GM21526 (cell line): ENCODE measurements around the gene MDH1.
"Not testable (repeated sequence)": the region's sequence is repeated elsewhere in the genome, so short reads cannot be mapped to it uniquely, and the experiment has no call there.

Experiments
- ATAC-seq: cut with Tn5 transposase; IDR thresholded peaks from one replicate; pipeline ENCODE4 v1.9.1; 2021; ENCODE audit warnings: moderate library complexity; ENCODE audit not compliant: unreplicated experiment, low FRiP score

Gene MDH1

DNA sequence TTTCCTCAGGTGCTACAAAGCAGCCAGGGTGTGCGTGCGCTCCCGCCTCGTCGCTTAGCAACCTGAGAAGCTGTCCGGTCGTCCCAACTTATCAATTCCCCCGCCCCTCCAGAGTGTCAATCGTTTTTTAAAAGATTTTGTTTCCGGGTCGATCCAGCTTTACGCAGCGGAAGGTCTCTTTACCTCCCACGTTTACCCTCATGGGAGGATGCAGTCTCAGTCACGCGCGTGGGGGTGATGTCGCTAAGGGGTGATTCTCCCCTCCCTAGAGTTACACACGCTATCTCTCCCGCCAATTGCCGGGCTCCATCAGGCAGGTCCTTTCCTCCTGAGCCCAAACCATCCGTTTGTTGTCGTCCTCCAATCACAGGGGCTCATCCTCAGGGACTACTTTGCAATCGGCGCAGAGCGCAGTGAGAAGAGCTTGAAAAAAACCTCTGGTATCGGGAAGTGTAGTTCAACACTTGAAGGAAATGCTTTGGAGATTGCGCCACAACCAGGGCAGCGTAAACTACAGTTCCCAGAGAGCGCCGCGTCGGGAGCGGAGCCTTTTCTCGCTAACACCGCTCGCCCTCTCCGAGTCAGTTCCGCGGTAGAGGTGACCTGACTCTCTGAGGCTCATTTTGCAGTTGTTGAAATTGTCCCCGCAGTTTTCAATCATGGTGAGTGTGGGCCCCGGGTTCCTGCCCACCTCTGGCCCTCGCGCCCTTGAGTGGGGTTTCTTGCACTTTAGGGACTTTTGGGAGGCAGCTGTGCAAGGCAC, at the start of gene MDH1, which contains the start of gene WDPCP:
Gene MDH1, plus strand, starts transcription at position 579 of the 763 bp plus-strand sequence. Its CDS starts 81 bp downstream, at position 660.
Gene WDPCP, minus strand, starts transcription at position 93 of the 763 bp plus-strand sequence. CDS start 206 bp downstream, outside the sequence.
- peak; percentile 81 for ATAC-seq

DNA sequence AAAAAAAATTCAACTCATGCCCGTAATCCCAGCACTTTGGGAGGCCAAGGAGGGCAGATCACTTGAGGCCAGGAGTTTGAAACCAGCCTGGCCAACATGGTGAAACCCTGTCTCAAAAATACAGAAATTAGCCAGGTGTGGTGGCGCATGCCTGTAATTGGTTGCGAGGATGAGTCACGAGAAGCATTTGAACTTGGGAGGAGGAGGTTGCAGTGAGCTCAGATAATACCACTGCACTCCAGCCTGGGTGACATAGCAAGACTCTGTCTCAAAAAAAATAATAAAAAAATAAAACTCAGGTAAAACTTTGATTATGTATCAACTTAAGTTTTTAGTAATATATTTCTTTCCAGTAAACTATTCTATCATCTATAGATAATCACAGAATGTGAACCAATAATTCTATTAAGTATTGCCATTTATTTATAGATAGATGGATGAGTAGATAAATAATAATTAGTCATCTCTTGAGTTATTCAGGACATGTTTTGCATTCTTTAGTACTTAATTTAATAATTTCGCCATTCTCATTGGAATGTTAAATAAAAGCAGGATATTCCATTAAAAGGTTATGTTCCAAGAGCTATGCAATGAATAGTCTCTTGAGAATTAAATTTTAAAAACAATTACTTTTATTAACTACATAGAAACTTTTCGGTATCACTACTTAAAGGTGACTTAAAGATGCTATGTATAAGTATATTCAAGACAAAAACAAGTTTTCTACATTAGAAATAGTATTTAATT, 49.2 kb upstream of the MDH1 start:
- no peak for ATAC-seq

DNA sequence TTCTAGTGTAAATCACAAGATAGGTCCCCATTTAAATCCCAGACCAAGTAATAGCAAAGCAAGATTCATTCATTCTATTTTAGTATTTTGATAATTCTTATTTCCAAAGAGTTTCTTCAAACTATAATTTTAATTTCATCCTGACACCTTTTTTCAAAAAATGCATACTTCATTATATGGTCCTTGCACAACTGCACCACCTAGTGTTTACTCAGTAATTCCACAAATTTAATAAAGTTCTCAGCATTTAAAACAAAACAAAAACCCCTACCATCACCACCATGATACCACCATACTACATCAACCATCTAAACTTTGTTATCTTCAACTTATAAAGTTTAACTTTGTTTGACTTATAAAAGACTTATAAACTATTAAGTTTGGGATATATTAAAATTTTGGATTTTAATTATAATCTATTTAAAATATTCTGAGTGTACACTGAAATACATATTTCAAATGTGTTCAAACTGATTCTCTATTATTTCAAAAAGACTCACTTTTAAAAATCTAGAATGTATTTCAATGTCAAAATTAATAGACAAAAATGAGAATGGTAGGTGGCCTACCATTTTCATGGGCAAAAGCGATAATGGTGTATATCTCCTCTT, 44.6 kb upstream of the MDH1 start:
- ATAC-seq: no peak

DNA sequence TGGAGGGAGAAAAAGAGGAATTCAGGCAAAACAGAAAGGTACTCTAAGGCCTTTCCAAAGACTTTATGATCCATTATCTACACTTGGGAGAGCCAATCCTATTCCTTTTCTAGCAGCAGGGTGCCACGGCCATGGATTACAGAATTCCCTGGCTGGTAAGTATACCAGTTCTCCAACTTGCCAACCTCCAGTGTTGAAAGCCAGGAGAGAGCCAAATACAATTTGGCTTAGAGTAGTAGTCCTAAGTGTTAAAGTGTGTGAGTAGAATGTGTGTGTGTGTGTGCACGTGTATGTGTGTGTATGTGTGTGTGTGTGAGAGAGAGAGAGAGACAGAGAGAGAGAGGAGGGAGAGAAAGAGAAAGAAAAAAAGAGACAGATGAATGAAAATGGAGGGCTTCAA, 43.7 kb upstream of the MDH1 start:
- ATAC-seq: no peak

DNA sequence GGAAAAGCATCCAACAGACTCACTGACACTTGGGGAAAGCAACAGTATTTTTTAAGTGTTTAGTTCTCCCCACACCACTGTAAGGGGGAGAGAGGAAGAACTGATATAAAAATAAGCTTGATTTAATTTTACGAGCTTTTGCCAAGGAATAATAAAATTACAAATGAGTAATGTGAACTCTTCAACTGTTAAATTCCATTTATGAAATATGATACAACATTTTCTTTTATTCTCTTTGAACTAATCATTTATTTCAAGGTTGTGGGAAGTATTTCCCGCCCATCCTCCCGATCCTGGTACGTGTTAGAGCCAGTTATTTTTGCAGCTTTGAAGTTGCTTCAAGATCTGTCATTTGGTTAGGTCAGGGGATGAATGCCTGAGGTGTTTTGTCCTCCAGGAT, 35.7 kb upstream of the MDH1 start:
- no peak for ATAC-seq

DNA sequence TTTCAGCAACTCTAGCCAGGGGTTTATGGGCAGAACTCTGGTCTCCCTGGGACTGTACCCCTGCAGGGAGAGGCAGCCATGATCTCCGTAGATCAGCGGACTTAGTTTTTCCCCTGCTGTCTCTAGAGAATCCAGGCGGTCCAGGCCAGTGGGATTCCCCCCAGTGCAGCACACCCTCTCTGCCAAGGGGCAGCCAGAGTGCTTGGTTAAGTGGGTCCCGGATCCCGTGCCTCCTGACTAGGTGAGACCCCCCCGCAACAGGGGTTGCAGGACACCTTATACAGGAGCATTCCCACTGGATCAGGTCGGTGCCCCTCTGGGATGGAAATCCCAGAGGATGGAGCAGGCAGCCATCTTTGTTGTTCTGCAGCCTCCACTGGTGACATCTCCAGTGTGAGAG, 33.5 kb upstream of the MDH1 start:
- ATAC-seq: no peak

DNA sequence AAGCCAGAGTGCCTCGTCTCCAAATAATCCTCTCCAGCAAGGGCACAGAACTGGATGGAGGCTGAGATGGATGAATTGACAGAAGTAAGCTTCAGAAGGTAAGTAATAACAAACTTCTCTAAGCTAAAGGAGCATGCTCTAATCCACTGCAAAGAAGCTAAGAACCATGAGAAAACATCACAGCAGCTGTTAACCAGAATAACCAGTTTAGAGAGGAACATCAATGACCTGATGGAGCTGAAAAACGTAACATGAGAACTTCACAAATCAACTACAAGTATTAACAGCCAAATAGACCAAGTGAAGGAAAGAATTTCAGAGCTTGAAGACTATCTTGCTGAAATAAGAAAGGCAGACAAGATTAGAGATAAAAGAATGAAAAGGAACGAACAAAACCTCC, 32.8 kb upstream of the MDH1 start:
- ATAC-seq: no peak

DNA sequence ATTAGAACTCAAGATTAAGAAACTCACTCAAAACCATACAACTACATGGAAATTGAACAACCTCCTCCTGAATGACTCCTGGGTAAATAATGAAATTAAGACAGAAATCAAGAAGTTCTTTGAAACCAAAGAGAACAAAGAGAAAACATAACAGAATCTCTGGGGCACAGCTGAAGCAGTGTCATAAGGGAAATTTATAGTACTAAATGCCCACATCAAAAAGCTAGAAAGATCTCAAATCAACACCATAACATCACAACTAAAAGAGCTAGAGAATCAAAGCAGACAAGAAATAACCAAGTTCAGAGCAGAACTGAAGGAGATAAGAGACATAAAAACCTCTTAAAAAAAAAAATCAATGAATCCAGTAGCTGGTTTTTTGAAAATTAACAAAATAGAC, 30.9 kb upstream of the MDH1 start:
- ATAC-seq: not testable (repeated sequence)

DNA sequence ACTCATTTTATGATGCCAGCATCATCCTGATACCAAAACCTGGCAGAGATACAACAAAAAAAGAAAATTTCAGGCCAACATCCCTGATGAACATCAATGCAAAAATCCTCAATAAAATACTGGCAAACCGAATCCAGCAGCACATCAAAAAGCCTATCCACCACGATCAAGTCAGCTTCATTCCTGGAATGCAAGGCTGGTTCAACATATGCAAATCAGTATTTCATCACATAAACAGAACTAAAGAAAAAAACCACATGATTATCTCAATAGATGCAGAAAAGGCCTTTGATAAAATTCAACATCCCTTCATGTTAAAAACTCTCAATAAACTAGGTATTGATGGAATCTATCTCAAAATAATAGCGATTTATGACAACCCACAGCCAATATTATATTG, 29.8 kb upstream of the MDH1 start:
- not testable (repeated sequence) for ATAC-seq

DNA sequence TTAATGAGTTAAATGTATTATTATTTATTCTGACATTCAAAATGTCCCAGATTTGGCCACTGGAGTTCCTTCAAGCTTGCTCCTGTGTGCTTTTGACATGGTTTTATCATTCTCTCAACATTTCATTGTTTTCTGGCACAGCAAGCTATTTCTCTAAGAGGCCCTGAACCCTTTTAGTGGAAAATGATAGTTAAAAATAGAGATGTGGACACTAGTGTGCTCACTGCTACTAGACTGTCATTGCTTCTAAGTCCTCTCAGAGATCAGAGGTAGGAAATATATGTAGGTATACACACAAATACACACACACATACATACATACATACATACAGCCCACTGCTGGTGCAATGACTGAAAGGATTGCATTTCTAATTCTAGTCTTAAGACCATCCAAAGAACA, 26.0 kb upstream of the MDH1 start:
- ATAC-seq: no peak

DNA sequence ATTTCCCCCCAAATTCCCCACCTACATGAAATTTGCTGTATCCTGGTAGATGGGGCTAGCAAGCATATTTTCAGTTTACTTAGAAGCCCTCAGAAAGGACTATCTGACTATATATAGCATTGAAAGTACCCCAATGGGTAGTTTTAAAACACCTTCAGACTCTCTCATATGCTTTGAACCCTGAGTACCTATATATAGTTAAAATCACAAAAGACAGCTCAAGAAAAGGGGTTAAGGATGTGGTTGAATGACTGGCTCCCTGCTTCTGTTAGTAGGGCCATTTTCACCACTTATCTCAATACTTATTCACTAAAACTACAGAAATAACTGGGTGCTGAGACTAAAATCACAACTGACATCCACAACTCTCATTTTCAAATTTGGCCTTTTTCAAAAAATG, 19.0 kb upstream of the MDH1 start:
- ATAC-seq: peak; percentile 59

DNA sequence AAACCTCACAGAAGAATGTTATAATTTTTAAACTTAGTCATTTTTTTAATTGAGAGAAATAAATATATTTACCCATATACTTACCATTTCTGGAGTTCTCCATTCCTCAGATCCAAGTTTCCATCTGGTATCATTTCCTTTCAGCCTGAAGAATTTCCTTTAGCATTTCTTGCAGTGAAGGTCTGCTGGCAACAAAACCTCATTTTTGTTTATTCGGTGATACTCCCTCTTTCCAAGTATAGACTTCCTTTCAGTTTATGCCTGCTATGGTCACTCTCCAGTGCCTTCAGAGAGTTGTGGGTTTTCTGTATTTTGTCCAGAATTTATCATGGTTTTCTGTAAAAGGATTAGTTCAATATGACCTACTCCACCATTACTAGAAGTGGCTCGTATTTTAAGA, 17.5 kb upstream of the MDH1 start:
- no peak for ATAC-seq

DNA sequence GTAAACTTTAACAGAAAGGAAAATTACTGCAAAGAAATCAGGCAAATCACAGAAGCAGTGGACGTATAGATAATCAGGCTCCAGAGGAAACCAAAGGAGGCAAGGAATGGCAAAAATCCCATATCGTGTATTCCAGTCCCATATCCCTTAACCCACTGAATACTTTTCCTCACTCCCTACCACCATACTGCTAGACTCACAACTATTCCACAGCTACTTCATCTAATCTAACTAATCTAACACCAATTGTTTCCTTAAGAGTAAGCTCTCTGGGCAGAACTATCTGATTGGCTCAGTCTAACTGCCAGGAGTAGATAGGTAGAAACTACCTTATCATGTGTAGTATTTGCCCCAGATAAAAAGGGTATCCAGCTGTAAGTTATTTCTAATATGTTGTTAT, 16.8 kb upstream of the MDH1 start:
- no peak for ATAC-seq

DNA sequence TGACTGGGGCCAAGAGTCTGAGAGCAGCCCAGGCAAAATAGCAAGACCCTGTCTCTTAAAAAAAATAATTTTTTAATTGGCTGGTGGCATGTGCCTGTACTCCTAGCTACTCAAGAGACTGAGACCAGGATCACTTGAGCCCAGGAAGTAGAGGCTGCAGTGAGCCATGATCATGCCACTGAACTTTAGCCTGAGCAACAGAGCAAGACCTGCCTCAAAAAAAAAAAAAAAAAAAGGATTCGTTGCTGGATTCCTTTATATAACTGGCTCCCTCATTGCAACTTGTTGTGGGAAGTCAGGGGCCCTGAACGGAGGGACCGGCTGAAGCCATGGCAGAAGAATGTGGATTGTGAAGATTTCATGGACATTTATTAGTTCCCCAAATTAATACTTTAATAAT, 15.7 kb upstream of the MDH1 start:
- not testable (repeated sequence) for ATAC-seq

DNA sequence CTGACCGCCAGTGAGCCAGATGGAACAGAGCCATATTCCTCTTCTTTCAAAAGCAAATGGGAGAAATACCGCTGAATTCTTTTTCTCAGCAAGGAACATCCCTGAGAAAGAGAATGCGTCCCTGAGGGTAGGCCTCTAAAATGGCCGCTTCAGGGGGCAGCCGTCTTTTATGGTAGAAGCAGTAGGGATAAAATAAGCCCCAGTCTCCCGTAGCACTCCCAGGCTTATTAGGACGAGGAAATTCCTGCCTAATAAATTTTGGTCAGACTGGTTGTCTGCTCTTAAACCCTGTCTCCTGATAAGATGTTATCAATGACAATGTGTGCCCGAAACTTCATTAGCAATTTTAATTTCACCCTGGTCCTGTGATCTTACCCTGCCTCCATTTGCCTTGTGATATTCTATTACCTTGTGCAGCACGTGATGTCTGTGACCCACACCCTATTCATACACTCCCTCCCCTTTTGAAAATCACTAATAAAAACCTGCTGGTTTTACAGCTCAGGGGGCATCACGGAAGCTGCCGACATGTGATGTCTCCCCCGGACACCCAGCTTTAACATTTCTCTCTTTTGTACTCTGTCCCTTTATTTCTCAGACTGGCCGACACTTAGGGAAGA, 14.9 kb upstream of the MDH1 start:
- ATAC-seq: not testable (repeated sequence)

DNA sequence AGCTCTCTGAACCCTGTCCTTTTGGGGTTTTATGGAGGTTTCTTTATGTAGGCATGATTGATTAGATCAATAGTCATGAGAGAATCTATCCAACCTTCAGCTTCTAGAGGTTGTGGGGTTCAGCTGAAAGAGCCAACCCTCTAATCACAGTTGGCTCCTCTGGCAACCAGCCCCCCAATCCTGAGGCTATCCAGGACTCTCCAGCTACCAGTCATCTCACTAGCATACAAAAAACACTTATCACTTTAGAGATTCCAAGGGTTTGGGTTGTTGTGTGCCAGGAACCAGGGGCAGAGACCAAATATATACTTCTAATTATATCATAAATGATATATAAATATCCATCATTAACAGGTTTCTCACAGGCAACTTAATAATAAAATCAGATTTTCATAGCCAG, 12.2 kb upstream of the MDH1 start:
- no peak for ATAC-seq

DNA sequence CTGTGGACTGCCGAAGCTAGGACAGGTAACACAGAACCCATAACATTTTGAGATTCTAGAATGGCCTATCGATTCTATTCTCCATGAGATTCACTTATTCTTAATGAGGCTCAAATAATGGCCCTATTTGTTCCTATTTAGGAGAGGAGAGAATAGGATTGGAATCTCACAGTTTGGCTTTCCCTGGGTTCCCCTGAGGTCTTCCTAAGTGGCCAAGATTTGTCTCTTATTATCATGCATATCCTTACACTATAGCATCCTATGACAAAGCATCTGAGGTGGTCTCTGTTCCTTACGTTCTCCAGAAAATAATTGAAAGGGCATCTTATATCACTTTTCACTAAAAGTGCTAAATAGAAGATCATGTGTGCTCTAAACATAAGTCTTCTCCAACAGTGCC, 10.0 kb upstream of the MDH1 start:
- ATAC-seq: no peak

DNA sequence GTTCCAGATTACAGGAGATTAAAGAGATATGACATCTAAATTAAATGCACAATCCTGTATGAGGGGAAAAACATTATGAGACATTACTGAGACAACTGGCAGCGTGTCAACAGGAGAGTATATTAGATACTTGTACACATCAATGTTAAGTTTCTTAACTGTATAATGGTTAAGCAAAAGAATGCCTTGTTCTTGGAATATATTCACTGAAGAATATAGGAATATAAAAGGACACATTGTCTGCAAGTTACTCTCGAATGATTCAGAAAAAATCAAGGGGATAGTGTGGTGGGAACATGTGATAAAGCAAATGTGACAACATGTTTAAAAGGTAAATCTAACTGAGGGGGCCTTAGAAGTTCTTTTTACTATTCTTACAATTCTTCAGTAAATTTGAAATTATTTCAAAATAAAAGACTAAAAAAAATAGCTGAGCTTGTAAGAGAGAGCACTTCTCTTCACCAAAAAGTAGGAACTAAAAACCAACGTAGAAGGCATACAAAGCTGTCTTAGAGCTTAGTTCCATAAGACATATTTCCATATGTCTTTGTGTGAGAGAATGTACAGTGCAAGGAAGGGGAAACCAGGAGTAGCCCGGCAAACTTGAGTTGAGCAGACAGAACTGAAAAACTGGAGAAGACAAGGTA, 8.0 kb upstream of the MDH1 start:
- no peak for ATAC-seq

DNA sequence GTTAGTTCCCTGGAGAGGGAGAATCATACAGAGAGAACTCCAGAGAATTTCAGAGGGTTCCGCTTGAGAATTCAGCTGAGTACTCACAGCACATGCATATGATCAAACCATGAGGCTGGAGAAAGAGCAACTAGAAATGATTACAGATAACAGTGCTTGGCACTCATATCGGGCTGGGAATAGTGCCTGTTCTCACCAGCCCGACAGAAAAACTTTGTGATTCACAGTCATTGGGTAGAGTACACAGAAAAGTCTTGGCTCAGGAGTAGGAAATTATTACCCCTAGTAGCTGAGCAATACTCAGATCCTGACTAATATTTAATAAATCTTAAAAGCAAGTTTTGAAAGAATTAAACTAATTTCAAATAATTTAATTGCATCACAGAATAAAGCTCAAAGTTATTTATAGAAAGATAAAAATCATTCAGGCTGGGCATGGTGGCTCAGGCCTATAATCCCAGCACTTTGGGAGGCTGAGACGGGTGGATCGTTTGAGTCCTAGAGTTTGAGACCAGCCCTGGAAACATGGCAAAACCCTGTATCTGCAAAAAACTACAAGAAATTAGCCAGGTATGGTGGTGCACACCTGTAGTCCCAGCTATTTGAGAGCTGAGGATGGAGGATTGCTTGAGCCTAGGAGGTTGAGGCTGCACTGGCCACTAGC, 7.3 kb upstream of the MDH1 start:
- ATAC-seq: no peak

DNA sequence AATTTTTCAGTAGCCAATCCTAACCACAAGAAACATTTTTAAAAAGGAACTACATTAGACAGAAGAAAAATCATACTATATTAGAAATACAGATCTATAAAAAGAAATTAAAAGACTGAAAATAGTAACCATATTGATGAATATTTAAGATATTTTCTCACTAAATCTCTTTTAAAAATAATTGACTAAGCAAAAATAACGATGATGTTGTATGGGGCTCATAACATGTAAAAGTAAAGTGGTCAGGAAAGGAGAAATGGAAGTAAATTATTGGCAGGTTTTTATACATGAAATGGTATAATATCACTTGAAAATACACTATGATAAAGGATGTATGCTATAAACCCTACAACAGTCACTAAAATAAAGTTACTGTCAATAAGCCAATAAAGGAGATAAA, 5.9 kb upstream of the MDH1 start:
- no peak for ATAC-seq
